VCaP (cell line): ENCODE data around the gene SHROOM3.
"Not testable (repeated sequence)": the region's sequence is repeated elsewhere in the genome, so short reads cannot be mapped to it uniquely, and the experiment has no call there.

Experiments used
- H3K27ac ChIP-seq: fragments of 450-650 bp; 2 replicates; pipeline ENCODE4 v1.5.1; 2017
- CTCF ChIP-seq: fragments of 450-650 bp; conservative IDR thresholded peaks from 2 replicates; pipeline ENCODE4 v1.5.1; 2017; ENCODE audit warnings: mild to moderate bottlenecking, moderate library complexity

The SHROOM3 gene

GRCh38 chr4:76726176-76726575 is 291.1 kb downstream of the SHROOM3 start:
- TF ChIP-seq CTCF: no peak
- peak overlapping the region; percentile 38 for H3K27ac ChIP-seq

- H3K27ac ChIP-seq: no peak overlapping the region
- no peak for TF ChIP-seq CTCF
Observed at GRCh38 chr4:76726631-76727030, 291.6 kb downstream of the SHROOM3 start.

DNA sequence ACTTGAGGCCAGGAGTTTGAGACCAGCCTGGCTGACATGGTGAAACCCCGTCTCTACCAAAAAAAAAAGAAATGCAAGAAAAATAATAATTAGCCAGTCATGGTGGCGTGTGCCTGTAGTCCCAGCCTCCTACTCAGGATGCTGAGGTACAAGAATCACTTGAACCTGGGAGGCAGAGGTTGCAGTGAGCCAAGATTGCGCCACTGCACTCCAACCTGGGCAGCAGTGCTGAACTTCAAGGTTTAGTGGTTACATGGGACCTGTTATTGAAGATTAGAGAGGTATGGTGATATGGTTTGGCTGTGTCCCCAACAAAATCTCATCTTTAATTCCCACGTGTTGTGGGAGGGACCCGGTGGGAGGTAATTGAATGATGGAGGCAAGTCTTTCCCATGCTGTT is 292.9 kb downstream of the SHROOM3 start:
- H3K27ac ChIP-seq: not testable (repeated sequence)

DNA sequence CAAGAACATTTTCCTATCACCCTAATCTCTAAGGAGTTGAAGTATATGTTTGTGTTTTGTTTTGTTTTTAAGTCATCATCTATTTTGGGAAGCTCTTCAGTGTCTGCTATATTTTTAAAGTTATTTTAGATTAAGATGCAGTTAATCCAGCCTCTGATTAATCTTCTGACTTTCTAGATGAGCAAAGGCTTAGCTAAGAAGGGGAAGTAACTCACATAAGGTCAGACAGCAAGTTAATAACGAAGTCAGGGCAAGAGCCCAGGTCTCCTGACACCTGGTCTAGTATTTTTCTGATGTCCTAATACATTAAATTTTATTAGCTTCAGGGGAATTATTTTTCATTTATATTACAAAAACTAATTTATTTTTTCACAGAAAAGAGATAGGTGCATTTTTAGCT is 294.4 kb downstream of the SHROOM3 start:
- TF ChIP-seq CTCF: no peak

DNA sequence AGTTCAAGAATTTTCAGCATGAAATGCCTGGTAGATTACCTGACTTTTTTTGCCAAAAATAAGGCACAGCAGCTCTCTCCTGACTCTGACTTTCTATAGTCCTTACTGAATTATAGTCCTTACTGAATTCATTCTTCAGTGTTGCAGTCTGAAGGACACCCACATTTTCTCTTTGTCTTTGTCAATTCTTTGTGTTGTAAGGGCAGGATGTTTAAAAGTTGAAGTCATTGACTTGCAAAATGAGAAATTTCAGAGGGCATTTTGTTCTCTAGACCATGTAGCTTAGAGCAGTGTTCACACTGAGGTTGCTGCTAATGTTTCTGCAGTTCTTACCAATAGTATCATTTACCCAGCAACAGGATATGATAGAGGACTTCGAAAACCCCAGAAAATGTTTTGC is 295.0 kb downstream of the SHROOM3 start:
- H3K27ac ChIP-seq: no peak overlapping the region
- no peak for TF ChIP-seq CTCF

More for the DNA sequence above, 294.4 kb downstream of the SHROOM3 start:
- no peak overlapping the region for H3K27ac ChIP-seq

DNA sequence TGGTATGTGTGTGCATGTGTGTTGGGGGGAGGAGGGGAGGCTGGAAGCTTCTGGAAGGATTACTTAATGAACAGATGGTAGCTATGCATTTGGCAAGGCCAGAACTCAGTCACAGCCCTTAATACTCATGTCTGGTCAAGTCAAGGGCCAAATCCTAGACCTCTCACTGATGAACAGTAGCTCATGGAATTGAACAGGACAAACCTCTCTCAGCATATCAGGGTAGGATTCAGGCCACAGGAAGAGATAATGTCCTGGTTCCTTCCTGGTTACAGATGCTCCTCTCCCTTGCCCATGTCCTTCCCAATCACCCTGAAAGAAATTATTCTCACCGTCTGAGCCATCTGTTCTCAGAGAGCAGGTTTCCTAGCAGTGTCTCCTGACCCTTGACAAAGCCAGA is 297.2 kb downstream of the SHROOM3 start:
- TF ChIP-seq CTCF: no peak
- 0 out of 2 replicates have a peak overlapping the region, but pooled peaks have one; percentile 10 for H3K27ac ChIP-seq

GRCh38 chr4:76733068-76733771 is 298.2 kb downstream of the SHROOM3 start:
- peak overlapping the region; percentile 10; the same call in 1 of the 2 replicates for H3K27ac ChIP-seq

More at GRCh38 chr4:76733068-76733771, 298.2 kb downstream of the SHROOM3 start:
- TF ChIP-seq CTCF: peak; percentile 67
